HG03039 (cell line): ENCODE data around the gene OSBPL10.

Experiments
- ATAC-seq: cut with Tn5 transposase; IDR thresholded peaks from one replicate; pipeline ENCODE4 v1.9.1; 2021; ENCODE audit warnings: mild to moderate bottlenecking, moderate library complexity; ENCODE audit not compliant: unreplicated experiment

The OSBPL10 gene

DNA sequence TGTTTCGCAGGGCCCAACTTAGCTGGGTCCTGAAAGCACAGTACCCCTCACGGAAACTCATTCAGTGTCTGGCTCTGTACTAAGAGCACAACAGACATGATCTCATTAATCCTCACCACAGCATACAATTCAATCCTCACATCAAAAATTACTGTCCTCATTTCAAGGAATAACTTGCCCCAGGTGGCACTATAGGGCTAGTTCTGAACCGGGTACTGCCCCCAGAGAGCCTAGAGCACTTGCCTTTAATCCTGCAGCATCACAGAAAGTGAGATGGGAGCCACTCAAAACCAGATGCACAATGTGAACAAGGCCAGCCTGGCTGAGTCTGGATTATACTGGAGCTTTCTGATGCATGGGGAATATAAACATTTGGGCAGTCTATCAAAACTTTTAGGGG is 122.6 kb downstream of the OSBPL10 start:
- ATAC-seq: no peak

- ATAC-seq: no peak
Observed at GRCh38 chr3:31853580-31853979, 127.5 kb downstream of the OSBPL10 start.

- ATAC-seq: no peak
Observed at GRCh38 chr3:31851278-31851677, 129.8 kb downstream of the OSBPL10 start.

GRCh38 chr3:31848911-31849310 is 132.2 kb downstream of the OSBPL10 start:
- no peak for ATAC-seq

- no peak for ATAC-seq
Observed at GRCh38 chr3:31848163-31848818, 132.8 kb downstream of the OSBPL10 start.

DNA sequence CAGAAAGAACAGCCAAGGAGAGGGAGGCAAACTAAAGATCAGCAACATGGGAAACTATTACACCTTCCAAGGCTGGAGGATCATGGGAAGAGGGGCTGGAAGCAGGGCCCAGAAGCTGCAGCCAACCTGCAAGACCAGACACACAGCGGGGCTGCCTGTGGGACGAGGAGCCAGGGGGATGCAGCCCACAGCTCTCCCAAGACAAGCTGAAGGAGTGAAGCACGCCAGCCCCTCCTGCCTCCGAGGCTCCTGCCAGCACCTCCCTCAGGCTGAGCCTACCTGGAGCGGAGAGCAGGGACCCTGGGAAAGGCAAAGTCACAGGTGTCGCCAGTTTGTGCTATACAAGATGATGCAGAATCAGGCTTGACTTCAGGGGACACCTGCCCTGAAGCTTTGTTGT is 133.3 kb downstream of the OSBPL10 start:
- ATAC-seq: no peak

DNA sequence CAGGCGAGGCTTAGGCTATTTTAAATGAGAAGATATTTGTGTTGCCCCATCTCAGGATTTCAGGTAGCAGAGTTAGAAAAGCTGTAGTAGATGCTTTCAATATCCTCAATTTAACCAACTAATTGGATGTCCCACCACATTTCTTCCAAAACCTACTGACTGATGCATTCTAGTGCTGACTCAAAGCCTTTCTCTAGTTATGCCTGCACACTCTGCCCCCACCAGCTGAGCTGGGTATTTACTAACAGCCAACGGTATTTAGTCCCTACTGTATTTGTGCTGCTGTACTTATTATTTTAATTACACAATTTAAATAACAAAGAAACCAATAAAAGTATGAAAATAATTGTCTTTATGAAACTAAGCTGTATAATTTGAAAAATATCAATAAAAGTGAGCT is 139.5 kb downstream of the OSBPL10 start:
- no peak for ATAC-seq

DNA sequence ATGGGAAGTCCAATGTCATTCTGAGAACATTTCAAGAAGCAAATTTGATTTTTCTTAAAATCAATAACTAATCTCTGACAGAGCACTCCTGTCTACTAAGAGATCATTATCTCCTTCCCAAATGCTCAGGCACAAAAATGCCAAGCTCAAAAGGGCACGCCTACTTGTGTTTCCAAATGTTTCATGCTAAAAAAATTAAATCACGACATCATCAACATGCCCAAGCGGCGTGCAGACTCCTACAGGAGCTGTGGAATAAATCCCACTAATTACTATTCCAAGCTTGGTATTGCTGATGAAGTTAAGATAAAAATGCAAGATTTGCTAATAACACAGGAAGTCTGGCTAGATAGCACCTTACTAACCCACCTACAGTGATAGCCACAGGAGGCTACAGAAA is 140.8 kb downstream of the OSBPL10 start:
- no peak for ATAC-seq

DNA sequence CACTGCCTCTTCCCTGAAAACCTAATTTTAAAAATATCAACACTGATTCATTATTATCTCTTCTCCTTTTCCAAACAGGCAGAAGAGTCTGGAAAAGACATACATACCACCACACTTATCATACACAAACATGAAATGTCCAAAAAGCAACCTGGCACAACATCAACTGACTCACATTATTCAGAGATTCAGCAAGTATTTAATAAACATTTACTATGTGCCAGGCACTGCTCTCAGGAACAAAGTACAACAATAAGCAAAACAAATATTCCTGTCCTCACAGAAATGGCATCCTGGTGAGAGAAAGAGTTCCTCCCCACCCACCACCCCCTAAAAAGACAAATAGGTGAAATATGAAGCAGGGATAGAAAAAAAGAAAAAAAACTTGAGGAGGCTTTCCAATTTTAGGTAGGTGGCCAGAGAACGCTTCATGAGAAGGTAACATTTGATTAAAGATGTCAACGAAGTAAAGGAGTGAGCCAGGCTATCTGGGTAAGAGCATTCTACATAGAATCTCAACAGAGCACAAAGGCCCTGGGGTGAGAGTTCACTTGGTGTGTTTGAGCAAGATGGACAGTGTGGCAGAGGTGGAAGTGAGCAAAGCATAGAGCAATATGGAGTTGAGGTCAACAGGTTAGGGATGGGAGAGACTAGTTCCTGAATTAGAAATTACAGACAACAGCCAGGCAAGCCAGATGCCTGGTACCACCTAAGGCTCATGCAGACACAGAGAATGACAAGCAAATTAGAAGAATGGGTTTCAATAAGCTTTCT is 141.7 kb downstream of the OSBPL10 start:
- ATAC-seq: no peak

DNA sequence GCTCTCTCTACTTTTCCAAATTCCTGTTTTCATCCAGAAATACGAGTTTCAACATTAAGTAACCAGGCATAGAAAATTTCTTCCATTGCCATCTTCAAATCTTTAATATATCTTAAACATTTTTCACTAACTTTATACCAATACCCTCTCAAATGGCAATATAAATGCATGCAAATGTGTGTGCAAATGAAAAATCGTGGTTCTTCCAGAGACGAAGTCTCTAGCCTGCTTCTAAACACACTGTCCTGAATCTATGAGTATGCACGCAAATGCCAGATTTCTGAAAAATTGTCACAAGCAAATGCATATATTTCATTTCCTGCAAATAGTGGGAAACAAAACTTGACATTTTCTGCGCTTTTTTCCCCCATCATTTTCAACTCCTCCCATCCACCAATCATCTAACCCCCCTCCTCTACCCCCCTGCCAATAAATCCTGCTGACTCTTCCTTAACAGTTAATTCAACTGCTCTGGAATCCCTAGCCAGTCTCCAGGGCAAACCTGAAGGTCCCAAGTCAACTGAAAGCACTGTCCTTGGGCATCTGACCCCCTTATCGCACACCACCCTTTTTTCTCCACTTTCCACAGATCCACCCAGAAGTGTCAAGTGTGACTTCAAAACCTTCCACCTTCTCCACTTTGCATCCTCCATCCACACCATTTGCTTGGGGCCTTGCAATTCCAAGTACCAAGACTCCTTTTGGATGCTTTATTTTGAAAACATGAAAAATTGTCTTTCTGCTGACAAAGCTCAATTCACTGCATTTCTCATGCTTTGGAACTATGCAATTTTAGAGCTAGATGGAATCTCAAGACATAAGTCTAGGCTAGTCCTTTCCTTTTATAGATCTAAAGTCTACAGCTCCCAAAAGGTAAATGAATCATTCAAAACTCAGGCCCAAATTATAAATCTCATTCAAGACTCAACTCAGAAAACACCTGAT is 144.7 kb downstream of the OSBPL10 start:
- no peak for ATAC-seq

GRCh38 chr3:31833391-31834190 is 147.5 kb downstream of the OSBPL10 start:
- no peak for ATAC-seq

- ATAC-seq: no peak
Observed at GRCh38 chr3:31832551-31832950, 148.5 kb downstream of the OSBPL10 start.

- ATAC-seq: no peak
Observed at GRCh38 chr3:31831591-31831990, 149.5 kb downstream of the OSBPL10 start.

GRCh38 chr3:31829826-31830426 is 151.1 kb downstream of the OSBPL10 start:
- no peak for ATAC-seq

DNA sequence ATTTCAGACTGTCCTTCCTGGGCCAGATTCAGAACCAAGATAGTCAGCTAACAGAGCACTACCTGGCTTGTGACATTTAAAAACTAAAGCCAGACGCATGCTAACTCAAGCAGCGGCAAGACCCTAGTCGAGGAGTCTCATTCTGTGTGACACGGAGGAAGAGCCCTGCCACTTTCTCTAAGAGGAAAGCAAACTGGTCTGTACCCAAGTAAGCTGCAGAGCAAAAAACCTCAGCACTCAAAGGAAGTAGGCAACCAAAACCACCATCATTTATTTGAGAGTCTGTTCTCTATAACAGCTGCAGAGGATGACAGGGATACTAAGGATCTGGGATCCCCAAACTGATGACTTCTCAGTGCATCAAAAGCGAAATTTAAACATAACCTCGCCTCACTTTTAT is 152.1 kb downstream of the OSBPL10 start:
- ATAC-seq: no peak

GRCh38 chr3:31828007-31828406 is 153.1 kb downstream of the OSBPL10 start:
- ATAC-seq: no peak

DNA sequence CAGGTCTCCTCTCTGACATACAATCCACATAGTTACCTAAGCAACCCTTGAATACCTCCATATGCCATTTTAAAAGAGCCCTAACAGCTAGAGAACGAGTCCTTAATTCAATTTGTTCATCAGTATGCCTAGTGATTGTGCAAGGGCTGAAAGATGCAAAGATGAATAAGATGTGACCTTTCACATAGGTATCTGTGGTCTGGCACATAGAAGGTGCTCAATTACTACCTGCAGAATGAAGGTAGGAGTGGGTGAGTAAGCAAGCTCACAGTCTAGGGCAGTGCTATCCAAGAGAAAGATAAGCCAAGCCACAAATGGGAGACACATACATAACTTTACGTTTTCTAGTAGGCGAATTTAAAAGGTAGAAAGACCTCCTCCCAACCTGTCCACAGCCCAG is 157.9 kb downstream of the OSBPL10 start:
- ATAC-seq: no peak

GRCh38 chr3:31821118-31821517 is 159.9 kb downstream of the OSBPL10 start:
- ATAC-seq: no peak

DNA sequence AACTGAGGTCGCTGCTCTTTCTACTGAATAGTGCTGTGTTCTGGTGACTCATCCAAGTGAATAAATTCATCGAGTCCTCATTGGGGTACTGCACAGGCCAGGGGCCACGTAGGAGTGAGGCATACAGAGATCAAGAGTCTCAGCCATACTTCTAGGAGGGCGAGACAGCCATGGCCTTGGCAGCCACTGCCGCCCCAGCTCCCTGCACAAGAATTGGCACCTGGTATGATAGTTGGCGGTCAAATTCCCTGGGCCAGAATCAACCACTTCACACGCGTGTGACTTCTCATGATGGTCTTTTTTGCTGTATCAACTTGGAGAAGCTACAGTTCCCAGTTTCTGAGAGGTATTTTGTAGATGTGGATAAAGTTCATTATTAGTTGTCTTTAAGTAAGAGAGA is 161.6 kb downstream of the OSBPL10 start:
- ATAC-seq: no peak

DNA sequence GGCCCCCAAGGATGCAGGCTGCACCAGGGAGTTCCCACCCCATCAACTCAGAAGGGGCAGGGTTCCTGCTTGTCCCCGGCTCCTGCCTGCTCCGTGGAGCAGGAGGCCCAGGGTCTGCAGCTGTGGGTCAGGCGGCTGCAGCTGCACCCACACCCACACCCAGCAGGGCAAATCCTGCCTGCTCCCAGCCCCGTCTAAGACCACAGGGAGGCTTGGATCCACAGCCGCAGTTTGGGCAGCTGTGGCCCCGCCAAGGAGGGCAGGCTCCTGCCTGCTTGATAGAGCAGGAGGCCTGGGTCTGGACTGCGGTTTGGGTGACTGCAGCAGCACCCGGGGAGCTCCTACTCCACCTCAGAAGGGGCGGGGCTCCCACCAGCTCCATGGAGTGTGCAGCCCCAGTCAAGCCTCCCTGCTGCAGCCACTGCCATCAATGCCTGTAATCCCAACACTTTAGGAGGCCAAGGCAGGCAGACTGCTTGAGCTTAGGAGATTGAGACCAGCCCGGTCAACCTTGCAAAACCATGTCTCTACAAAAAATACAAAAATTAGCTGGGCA is 163.6 kb downstream of the OSBPL10 start:
- no peak for ATAC-seq
